Stimulated activated CD4-positive, alpha-beta T cell treated with anti-CD3 and anti-CD28 coated beads, TNF-alpha, amount 100 ng/mL, for 24 hours (primary cell): Measurements from ENCODE around the gene MAP1B.
"Not testable (repeated sequence)": the region's sequence is repeated elsewhere in the genome, so short reads cannot be mapped to it uniquely, and the experiment has no call there.

Experiments used
- DNase-seq, 3 experiments: peaks; one replicate each; pipeline ENCODE4 v3.0.0-alpha.2; 2020; ENCODE audit warnings: low read depth in 3 of 3

The MAP1B gene

GRCh38 chr5:72160959-72161358, 53.7 kb downstream of the MAP1B start:
- no peak for DNase-seq

- DNase-seq, result no peak
These were observed 54.7 kb downstream of the MAP1B start for GRCh38 chr5:72161951-72162350.

- DNase-seq, result no peak
These were observed 56.2 kb downstream of the MAP1B start for GRCh38 chr5:72163349-72163983.

GRCh38 chr5:72166070-72166979, 59.0 kb downstream of the MAP1B start:
- no peak for DNase-seq

GRCh38 chr5:72167257-72167656, 60.0 kb downstream of the MAP1B start:
- no peak for DNase-seq

GRCh38 chr5:72167804-72168203, 60.5 kb downstream of the MAP1B start:
- DNase-seq, result no peak

GRCh38 chr5:72170101-72170500, 62.8 kb downstream of the MAP1B start:
- DNase-seq, result no peak

GRCh38 chr5:72171181-72171580, 63.9 kb downstream of the MAP1B start:
- not testable (repeated sequence) for DNase-seq

GRCh38 chr5:72171667-72172066, 64.4 kb downstream of the MAP1B start:
- no peak for DNase-seq

- DNase-seq, result no peak
These were observed 65.5 kb downstream of the MAP1B start for GRCh38 chr5:72172786-72173185.

- DNase-seq, result no peak
These were observed 70.3 kb downstream of the MAP1B start for GRCh38 chr5:72177538-72177937.

- no peak for DNase-seq
These were observed 71.9 kb downstream of the MAP1B start for GRCh38 chr5:72179028-72179815.

GRCh38 chr5:72179816-72180440, 72.7 kb downstream of the MAP1B start:
- no peak for DNase-seq

- DNase-seq, result no peak
These were observed 73.7 kb downstream of the MAP1B start for GRCh38 chr5:72180925-72181324.

- no peak for DNase-seq
These were observed 75.4 kb downstream of the MAP1B start for GRCh38 chr5:72182686-72183085.

GRCh38 chr5:72183101-72183520, 75.8 kb downstream of the MAP1B start:
- DNase-seq, result no peak

GRCh38 chr5:72184408-72184807, 77.1 kb downstream of the MAP1B start:
- no peak for DNase-seq

GRCh38 chr5:72185496-72186329, 78.4 kb downstream of the MAP1B start:
- DNase-seq, result no peak

GRCh38 chr5:72187388-72188075, 80.3 kb downstream of the MAP1B start:
- DNase-seq, result no peak

GRCh38 chr5:72188166-72188565, 80.9 kb downstream of the MAP1B start:
- no peak for DNase-seq
